AG09309 (cell line): ENCODE results near the gene COMMD4.
"Not testable (repeated sequence)": the region's sequence is repeated elsewhere in the genome, so short reads cannot be mapped to it uniquely, and the experiment has no call there.

Source experiments
- DNase-seq: peaks from one replicate; pipeline ENCODE4 v3.0.0-alpha.2; 2010; ENCODE audit warnings: low read depth
- H3K4me3 ChIP-seq: 2 replicates; pipeline ENCODE4 v1.5.1; 2011; ENCODE audit warnings: mild to moderate bottlenecking, low read depth, low read length, moderate library complexity; ENCODE audit not compliant: control insufficient read depth
- TF ChIP-seq, protein P1 (sequence below): IDR thresholded peaks from 2 replicates; pipeline ENCODE4 v1.5.1; 2011; ENCODE audit warnings: mild to moderate bottlenecking, low read depth, low read length, inconsistent platforms; ENCODE audit not compliant: insufficient read depth, control insufficient read depth; ENCODE audit errors: missing control alignments

The COMMD4 gene

GRCh38 chr15:75335705-75336355 lies at the start of gene COMMD4:
TSS of gene COMMD4 (plus strand) at chr15:75336063. CDS start at chr15:75336090, 27 bp downstream.
- DNase-seq, result peak; percentile 76
- TF ChIP-seq, protein P1, sequence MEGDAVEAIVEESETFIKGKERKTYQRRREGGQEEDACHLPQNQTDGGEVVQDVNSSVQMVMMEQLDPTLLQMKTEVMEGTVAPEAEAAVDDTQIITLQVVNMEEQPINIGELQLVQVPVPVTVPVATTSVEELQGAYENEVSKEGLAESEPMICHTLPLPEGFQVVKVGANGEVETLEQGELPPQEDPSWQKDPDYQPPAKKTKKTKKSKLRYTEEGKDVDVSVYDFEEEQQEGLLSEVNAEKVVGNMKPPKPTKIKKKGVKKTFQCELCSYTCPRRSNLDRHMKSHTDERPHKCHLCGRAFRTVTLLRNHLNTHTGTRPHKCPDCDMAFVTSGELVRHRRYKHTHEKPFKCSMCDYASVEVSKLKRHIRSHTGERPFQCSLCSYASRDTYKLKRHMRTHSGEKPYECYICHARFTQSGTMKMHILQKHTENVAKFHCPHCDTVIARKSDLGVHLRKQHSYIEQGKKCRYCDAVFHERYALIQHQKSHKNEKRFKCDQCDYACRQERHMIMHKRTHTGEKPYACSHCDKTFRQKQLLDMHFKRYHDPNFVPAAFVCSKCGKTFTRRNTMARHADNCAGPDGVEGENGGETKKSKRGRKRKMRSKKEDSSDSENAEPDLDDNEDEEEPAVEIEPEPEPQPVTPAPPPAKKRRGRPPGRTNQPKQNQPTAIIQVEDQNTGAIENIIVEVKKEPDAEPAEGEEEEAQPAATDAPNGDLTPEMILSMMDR, result no peak
- peak within 1 kb of the TSS; percentile 81 for H3K4me3 ChIP-seq

DNA sequence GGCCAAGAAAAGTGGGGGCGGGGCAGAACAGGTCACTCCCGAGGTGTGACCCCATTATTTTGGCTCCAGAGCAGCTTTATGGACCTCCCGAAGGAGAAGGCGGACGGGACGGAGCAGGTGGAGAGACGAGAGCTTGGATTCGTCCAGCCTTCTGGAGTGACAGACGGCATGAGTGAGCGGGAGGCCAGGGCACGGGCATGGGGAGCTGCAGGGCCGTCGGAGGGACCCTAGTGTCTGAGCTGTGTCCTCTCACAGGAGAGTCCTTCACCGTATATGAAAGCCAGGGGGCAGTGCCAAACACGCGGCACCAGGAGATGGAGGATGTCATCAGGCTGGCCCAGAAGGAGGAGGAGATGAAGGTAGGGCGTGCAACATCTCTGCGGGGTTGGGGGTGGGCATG lies 42.2 kb upstream of the COMMD4 start:
- DNase-seq, H3K4me3 ChIP-seq: not testable (repeated sequence)

- DNase-seq, H3K4me3 ChIP-seq: not testable (repeated sequence)
These were observed 37.1 kb upstream of the COMMD4 start for GRCh38 chr15:75298541-75299310.

DNA sequence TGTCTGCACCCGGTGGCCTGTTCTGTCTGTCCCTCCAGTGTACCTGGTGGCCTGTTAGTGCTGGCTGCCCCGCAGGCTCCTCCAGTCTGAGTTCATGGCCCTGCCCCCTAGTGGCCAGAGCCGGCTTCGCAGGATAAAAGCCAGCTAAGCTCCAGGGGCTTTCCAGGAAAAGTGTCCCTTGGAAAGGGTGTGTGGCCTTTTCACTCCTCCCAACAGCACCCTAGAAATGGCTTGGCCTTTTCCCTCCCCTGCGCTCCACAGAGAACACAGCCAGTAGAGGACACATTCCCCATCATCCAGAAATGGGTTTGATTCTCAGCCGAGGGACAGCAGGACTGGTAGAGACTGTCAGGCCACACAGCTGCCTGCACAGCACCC lies 36.6 kb upstream of the COMMD4 start:
- not testable (repeated sequence) for DNase-seq, H3K4me3 ChIP-seq
- TF ChIP-seq, protein P1, result peak; percentile 45

DNA sequence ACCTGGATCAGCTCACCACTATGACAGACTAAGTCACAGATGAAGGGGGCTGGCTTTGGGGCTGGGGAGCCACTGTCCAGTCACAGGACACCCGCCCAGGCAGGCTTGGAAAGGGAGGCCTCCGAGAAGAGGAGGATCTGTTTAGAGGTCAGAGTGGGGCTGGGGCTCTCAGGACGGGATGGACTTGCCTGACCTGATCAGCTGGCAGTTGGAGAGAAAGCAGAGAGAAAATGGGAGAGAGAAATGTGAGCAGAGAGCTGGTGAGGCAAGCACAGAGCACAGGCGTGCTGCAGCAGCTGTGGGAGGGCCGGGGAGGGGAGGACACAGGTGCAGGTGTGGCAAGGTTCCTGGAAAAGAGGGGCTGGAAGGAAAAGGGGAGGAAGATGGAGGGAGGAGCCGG lies 35.8 kb upstream of the COMMD4 start:
- not testable (repeated sequence) for H3K4me3 ChIP-seq, DNase-seq

DNA sequence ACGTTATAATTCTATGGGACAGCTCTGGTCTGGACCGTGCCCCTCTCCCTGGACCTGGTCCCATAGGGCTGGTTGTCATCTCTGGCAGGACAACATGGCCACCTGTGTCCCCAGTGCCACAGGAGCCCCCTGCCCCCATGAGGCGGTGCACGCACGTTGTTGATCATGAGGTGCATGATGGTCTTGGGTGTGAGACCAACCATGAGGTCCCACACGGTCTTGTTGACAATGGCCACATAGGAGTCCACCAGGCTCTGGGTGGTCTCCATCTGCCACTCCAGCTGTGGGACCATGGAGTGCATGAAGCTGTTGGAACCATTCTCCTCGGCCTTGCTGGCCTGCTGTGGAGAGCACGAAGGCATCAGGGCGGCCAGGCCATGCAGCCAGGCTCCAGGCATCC lies 33.5 kb upstream of the COMMD4 start:
- TF ChIP-seq, protein P1, result no peak

DNA sequence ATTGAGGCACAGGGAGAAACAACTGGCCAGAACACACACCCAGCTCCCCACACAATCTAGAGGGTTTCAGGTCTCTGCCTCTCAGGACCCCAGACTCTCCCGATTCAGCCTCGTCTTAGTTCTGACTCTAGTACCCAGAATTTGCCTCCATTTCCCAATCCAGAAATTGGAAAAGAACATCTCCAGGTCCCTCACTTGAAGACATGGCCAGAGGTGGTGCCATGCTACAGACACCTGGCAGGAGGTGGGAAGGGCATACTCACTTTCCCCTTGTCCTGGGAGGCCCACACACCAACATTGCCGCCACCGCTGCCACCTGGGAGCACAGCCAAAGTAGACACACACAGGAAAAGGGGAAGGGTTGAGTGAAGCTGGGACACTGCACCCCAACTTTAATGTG lies 33.1 kb upstream of the COMMD4 start:
- H3K4me3 ChIP-seq, DNase-seq: not testable (repeated sequence)

More for the DNA sequence above, 33.5 kb upstream of the COMMD4 start:
- H3K4me3 ChIP-seq, result no peak overlapping the region
- no peak for DNase-seq

- TF ChIP-seq, protein P1, result no peak
- no peak for DNase-seq
- no peak overlapping the region for H3K4me3 ChIP-seq
These were observed 29.7 kb upstream of the COMMD4 start for GRCh38 chr15:75306188-75306587.

GRCh38 chr15:75307778-75308390 lies 28.0 kb upstream of the COMMD4 start:
- no peak overlapping the region for H3K4me3 ChIP-seq
- no peak for DNase-seq
- TF ChIP-seq, protein P1, result peak; percentile 43
